ENCODE results near the gene NFE2L1.
A peak's percentile ranks its signal among the peaks of the same experiment; 100 is the strongest.
"Not testable (repeated sequence)": the region's sequence is repeated elsewhere in the genome, so short reads cannot be mapped to it uniquely, and the experiment has no call there.

Gene NFE2L1

GRCh38 chr17:48068491-48068961, 20.4 kb downstream of the NFE2L1 start:
- peak; percentile 83 for DNase-seq (ENCODE audit: low read depth)

- no peak for DNase-seq (ENCODE audit: low read depth)
These were observed 22.0 kb downstream of the NFE2L1 start for GRCh38 chr17:48070195-48070594.

- DNase-seq (ENCODE audit: low read depth): no peak
These were observed 23.5 kb downstream of the NFE2L1 start for GRCh38 chr17:48071654-48072053.

GRCh38 chr17:48072811-48073210, 24.7 kb downstream of the NFE2L1 start:
- DNase-seq (ENCODE audit: low read depth): not testable (repeated sequence)

GRCh38 chr17:48073566-48074094, 25.5 kb downstream of the NFE2L1 start:
- not testable (repeated sequence) for DNase-seq (ENCODE audit: low read depth)

- peak; percentile 83 for DNase-seq (ENCODE audit: low read depth)
These were observed 26.3 kb downstream of the NFE2L1 start for GRCh38 chr17:48074322-48075081.

GRCh38 chr17:48077152-48077551, 29.0 kb downstream of the NFE2L1 start:
- DNase-seq (ENCODE audit: low read depth): not testable (repeated sequence)

- DNase-seq (ENCODE audit: low read depth): no peak
These were observed 33.7 kb downstream of the NFE2L1 start for GRCh38 chr17:48081858-48082257.

GRCh38 chr17:48084932-48085331, 36.8 kb downstream of the NFE2L1 start:
- no peak for DNase-seq (ENCODE audit: low read depth)

GRCh38 chr17:48093341-48094045, 45.3 kb downstream of the NFE2L1 start:
- no peak for DNase-seq (ENCODE audit: low read depth)

- no peak for DNase-seq (ENCODE audit: low read depth)
These were observed 47.5 kb downstream of the NFE2L1 start for GRCh38 chr17:48095611-48096010.

GRCh38 chr17:48100160-48100559, 52.0 kb downstream of the NFE2L1 start:
- peak; percentile 70 for DNase-seq (ENCODE audit: low read depth)

- DNase-seq (ENCODE audit: low read depth): peak; percentile 71
These were observed 52.4 kb downstream of the NFE2L1 start for GRCh38 chr17:48100591-48101011.

- DNase-seq (ENCODE audit: low read depth): peak; percentile 92
These were observed 53.0 kb downstream of the NFE2L1 start, which contains the start of gene CBX1 for GRCh38 chr17:48101012-48101720. TSS of gene CBX1 (minus strand) at chr17:48101478. CDS start at chr17:48077004, 24,474 bp downstream.

- DNase-seq (ENCODE audit: low read depth): no peak
These were observed 54.0 kb downstream of the NFE2L1 start for GRCh38 chr17:48102043-48102750.

GRCh38 chr17:48102798-48103715, 54.9 kb downstream of the NFE2L1 start:
- no peak for DNase-seq (ENCODE audit: low read depth)

- DNase-seq (ENCODE audit: low read depth): no peak
These were observed 56.3 kb downstream of the NFE2L1 start for GRCh38 chr17:48104440-48104839.

GRCh38 chr17:48106802-48107136, 58.6 kb downstream of the NFE2L1 start:
- no peak for DNase-seq (ENCODE audit: low read depth)

- DNase-seq (ENCODE audit: low read depth): peak; percentile 89
These were observed 59.2 kb downstream of the NFE2L1 start, which contains the start of gene SNX11 for GRCh38 chr17:48107137-48108055. TSS of gene SNX11 (plus strand) at chr17:48107766. CDS start at chr17:48112044, 4,278 bp downstream.
